ENCODE results near the gene SPOCK2. TPM values are rescaled to one million over a fixed set of nuclear protein-coding genes. Genes with fewer than 3 reads are reported as not detected.
A peak's percentile ranks its signal among the peaks of the same experiment; 100 is the strongest.
"Not testable (repeated sequence)": the region's sequence is repeated elsewhere in the genome, so short reads cannot be mapped to it uniquely, and the experiment has no call there.

SPOCK2 gene
- total RNA-seq, 1 donor from 2014 or later: 6.6 TPM

DNA sequence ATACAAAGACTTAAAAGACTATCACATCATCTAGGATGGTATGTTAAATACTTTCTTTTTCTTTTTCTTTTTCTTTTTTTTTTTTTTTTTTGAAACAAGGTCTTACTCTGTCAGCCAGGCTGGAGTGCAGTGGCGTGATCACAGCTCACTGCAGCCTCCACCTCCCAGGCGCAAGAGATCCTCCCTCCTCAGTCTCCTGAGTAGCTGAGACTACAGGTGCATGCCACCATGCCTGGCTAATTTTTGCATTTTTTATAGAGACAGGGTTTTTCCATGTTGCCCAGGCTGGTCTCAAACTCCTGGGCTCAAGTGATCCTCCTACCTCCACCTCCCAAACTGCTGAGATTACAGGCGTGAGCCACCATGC, 19.6 kb upstream of the SPOCK2 start:
- DNase-seq: not testable (repeated sequence)

DNA sequence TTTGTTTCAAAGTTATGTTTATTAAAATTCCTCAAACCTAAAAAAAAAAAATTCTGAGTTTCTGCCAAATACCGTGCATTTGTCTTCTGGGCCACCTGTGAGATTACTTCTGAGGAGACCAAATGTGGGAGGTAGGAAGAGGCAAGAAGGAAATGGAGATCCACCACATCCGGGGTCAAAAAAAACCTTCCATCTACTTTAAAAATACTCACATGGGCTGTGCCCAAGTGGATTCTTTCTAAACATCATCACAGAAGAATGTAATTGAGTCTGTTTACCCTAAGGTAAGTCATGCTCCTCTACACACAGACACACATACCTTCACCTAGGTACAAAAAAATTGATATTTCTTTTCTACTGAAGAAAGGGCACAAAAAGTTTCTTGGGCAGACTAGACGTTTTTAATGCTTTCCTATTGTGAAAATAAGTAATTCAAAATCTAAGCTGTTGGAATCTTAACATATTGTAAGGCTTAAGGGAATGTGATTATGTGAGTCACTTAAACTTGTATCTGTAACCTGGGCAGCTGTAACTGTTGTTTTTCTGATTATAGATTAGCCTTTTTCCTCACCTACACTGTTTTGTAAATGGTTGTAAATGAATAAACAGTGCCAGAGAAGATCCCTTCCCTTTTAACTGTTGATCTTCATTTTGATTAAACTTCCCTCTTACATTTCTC, 19.1 kb upstream of the SPOCK2 start:
- no peak for DNase-seq

DNA sequence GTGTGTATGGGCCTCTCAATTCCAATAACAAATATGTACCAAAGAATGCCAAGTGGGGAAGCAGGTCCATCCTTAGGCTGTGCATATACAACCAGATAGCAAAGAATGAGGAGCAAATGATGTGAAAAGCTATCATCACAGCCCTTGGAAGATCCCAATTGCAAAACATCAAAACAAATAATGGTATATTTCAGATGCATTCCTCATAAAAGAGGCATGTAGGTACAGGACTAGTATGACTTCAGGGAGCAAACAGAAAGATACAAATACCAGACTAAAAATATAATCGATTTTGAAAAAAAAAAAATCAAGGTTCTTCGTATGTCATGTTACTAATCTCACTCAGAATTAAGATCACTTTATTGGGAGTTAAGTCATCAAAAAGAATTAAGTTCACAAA, 18.5 kb upstream of the SPOCK2 start:
- no peak for DNase-seq

DNA sequence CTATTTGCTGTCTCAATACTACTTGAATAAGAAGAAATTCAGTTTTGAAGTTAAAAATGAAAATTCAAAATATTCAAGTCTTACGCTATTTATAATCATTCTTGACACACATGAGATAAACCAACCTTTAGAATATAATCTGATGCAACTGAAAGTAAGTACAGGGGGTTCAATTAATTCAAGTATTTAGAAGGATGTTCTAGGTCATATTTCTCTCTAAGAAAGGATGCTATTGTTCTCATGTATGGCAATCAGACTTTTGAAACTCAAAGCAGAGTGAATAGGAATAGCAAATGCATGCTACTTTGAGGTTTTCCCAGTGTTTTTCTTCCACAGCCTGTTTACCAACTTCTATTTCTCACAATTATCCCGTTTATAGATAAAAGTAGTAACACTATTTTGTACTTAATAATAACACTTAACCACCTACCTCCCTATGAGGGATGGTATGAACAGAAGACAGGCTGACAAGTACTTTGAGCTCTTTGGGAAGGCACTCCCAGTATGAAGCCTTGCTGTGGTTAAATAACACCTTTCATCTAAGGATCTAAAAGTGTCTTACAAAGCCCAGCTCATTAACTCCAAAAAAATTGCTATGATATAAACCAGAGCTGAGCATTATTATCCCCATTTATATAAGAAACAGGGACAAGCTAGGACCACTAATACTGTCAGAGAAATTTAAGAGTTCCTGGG, 18.0 kb upstream of the SPOCK2 start:
- no peak for DNase-seq

DNA sequence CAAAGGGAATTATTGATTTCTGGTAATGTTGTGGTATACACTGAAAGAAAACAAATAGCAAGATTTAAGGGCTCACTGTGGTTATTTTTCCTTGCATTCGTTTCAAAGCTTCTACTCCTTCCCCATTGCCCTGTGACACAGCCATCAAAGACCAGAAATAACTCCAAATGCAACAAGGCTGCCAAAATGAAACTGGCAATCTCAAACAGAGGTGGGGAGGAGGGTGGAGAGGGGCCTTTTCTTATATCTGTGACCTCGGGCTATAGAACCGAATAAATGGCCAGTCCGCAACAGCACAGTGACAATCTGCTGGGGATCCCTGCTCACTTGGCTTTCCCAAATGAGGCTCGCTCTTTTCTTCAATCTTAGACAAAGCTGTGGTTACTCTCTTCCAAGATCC, 17.4 kb upstream of the SPOCK2 start:
- DNase-seq: no peak

DNA sequence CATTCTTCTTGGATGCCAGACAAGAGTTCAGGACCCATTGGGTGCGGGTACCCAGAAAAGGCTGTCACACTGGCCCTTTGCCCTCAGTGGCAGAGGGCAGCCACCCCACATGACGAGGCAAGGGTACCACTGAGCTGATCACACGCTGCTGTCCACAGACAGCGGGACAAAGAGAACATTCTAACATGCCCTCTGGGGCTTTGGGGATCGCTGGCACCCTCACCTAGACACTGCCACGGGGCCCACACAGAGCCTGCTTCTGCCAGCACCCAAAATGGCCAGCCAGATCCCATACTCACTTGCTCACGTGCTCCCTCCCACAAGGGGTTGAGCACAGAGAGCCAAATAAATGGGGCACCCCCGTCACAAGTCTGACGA, 16.7 kb upstream of the SPOCK2 start:
- DNase-seq: no peak

DNA sequence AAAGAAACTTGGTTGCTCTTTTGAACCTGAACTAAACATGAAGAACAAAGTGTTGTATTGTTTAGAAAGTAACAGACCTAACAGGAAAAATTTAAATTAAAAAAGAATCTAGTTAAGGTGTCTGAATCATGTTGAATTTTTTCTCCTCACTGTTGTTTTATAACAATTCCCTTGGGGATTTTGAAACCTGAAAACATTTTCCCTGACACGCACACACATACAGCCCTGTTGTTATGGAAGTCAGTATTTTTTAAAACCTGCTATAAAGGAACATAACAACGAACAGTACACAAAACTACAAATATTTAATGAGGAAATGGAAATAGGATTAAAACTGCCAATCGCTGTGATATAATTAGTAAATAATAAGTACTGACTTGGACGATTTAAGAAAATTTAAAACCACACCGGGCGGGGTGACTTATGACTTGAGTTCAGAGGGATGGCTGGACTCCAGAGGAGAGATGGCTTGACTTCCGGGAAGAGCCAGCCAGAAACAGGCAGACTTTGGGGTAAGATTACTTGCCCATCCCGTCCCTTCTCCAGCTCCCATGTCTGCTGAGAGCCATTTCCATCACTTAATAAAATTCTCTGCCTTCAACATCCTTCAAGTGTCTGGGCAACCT, 16.2 kb upstream of the SPOCK2 start:
- DNase-seq: no peak

DNA sequence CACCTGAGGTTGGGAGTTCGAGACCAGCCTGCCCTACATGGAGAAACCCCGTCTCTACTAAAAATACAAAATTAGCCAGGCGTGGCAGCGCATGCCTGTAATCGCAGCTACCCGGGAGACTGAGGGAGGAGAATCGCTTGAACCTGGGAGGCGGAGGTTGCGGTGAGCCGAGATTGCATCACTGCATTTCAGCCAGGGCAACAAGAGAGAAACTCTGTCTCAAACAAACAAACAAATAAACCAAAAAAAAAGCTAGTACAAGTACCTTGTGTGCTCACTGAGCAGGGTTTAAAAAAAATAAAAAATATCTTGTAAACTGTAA, 11.2 kb upstream of the SPOCK2 start:
- DNase-seq: no peak

DNA sequence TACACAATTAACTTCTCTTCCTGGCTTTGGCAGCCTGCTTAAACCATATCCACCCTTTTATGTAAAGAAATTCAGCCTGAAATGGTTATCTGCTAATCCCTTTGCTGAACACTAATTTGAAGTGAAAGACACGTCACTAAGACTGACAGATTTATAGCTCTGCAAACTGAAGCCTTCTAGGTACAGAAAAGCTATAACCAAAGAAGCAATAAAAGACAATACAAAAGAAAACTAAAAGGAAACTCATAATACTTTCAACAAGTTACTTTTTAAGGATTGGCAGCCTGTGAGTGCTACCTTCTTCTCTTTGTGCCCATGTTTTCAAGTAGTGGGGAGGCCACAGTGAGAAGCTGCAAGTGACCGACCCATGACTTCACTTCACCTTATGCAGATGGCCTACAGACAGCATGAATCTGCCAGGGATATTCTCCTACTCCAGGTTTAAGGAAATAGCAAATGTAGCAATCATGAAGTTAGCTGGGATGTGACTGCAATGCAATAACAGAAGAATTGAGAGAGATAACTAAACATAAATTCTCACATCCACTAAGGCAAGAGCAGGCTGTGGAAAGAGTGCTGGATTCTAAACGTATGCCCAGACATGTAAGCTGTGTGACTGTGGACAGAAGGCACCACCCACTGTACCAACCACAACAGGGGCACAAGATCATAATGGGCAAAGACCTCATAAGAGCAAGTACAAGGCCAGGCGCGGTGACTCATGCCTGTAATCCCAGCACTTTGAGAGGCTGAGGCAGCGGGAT, 10.7 kb upstream of the SPOCK2 start:
- DNase-seq: no peak

DNA sequence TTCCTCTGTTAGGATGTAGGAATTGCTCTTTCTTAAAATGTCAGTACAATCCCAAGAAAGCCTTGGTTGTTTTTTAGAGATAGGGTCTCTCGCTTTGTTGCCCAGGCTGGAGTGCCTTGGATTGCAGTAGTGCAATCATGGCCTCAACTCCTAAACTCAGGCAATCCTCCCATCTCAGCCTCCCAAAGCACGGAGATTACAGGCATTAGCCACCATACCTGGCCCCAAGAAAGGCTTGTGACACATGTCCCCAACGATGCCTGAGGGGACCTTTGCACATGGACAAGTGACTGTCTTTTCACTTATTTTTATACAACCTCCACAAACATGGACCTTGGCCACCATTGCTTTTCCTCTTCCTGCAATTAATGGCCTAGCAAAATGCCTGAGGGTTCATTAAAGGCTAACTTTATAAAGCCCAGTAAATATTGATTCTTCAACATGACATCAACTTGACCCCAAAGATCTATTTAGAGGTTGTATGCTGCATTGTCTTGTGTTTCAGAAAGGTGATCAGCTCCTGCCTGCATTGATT, 10.0 kb upstream of the SPOCK2 start:
- DNase-seq: no peak

DNA sequence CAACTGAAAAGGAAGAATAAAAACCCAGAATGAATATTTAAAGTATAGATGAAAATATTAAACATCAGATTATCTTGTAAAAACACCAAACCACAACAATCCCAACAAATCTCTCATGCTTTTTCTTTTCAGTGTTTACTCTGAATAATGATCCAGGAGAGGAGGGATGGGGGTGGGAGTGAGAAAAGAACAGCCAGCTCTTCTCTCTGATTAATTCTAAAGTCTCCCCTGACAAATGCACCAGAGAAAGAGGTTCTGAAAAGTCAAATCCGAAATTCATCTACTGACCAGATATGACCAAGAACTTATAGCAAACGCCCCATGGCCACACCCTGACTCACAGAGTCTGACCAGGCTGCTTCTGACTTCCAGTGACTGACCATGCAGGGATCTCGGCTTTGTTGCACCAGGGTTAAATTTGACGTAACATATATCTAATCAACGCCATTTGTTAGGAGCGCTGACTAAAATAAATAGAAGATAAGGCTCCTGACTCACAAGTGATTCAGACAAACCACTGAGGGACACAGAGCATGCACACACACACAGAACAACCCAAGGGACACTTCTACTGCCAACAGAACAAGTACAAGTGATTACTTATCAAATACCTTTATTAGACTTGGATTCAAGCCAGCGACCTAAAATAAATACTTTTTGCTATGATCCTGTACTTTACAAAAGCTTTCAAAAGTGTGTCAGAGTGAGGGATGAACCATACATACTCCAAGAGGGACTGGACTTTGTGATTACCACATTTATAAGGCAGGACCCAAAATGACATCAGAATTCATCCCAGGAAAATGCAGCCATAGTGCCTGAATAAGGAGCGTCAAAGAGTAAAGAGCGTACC, 9.3 kb upstream of the SPOCK2 start:
- DNase-seq: peak; percentile 57

DNA sequence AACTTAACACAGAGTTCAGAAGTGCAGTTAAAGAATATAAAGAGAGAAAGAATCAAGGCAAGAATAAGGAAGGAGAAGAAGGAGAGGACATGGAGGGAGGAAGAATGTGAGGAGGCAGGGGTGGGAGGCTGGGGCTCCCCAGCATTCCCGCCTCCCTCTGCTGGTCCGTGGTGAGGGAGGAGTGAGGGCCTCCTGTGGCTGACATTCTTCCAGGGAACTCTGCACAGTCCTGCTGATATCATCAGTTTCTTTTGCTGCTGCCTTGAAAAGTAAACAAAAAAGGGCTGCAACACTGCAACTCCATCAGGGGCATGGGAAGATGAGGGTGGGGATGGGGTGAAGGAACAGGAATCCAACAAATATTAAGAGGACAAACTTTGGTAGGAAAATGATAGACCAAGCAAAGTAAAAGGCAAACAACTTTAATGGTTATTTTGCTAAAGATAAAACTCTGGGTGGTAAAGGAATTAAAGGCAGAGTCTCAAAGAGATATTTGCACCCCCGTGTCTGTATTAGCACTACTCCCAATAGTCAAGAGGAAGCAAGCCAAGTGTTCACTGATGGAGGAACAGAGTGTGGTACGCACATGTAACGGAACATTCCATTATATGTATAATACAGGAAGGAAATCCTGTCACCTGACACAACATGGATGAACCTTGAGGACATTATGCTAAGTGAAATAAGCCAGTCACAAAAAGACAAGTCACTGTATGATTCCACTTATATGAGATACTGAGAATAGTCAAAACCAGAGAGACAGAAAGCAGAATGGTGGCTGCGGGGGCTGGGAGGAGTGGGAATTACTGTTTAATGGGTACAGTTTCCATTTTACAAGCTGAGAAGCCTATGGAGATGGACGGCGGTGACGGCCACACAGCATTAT, 8.0 kb upstream of the SPOCK2 start:
- DNase-seq: no peak

DNA sequence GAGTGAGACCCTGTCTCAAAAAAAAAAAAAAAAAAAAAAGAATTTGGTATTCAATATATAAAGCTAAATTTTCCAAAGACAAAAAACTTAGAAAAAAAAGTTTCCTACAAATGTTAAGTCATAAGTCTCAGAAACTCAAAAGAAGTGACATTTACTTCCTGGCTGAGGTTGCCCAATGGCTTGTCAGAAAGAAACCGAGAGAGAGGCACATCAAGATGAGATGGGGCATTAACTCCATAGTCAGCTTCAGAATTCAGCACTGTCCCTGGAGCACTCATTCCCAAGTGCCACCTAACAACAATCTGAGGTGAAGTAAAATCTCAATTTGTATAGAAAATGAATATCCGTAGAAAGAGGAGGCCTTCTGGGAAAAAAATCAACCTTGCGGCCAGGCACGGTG, 6.8 kb upstream of the SPOCK2 start:
- DNase-seq: no peak

DNA sequence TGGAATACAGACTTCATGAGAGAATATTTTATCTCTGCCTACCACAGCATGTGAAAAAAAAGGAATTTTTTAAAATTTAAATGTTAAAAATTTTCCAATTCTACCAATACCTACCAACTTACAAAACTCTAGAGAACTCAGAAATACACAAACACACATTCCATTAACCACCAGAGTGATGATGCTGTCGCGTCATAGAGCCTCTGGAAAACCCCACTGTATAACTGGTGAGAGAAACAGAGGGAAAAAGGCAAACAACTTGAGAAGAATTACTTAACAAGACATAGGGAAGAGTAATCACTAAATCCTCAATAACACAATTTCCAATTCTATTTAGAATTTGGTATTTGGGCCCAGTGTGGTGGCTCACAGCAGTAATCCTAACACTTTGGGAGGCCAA, 6.2 kb upstream of the SPOCK2 start:
- DNase-seq: no peak

DNA sequence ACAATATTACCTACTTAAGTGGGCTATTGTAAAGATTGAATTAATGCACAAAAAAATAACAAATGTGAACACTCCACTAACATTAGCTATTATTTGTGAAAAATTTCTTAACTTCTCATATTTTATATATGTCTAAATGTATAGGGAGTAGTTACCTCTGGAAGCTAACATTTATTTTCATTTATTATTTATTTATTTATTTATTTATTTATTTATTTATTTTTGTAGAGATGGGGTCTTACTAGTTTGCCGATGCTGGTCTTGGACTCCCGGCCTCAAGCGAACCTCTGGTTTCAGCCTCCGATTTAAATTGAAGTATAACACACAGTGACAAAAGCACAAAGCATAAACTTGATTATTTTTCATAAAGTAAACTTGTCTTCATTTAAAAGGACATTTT, 5.1 kb upstream of the SPOCK2 start:
- no peak for DNase-seq

DNA sequence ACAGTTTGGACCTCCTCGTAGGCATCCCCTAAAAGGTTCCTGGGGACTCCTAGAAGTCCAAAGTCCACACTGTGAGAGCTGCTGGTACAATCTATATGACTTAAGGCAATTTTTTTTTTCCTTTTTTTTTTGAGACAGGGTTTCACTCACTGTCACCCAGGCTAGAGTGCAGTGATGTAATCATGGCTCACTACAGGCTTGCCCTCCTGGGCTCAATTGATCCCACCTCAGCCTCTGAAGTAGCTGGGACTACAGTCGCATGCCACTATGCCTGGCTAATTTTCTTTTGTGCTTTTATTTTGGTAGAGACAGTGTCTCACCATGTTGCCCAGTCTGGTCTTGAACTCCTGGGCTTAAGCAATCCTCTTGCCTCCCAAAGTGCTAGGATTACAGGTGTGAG, 4.6 kb upstream of the SPOCK2 start:
- DNase-seq: no peak

DNA sequence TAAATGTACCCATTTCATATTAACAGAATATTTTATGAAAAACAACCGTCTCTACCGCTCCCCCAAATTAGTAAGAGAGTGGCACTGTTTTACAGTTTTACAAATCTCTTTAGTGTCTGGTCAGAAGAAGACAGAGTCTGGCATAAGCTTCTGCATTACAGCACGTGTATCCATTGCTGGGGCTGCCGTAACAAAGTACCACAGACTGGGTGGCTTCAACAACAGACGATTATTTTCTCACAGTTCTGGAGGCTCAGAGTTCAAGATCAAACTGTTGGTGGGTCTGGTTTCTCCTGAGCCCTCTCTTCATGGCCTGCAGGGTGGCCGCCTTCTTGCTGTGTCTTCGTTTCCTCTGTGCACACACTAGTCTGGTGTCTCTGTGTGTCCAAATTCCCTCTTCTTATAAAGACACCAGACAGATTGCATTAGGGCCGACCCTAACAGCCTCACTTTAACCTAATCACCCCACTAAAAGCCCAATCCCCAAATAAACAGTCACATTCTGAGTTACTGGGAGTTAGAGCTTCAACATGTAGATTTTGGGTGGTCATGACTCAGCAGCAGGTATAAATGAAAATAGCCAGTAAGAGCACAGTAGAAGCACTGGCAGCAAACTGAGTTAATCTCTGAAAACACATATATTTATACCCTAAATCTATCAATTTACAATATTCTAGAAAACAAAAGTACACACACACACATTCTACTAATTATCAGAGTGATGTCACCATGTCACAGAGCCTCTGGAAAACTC, 4.0 kb upstream of the SPOCK2 start:
- DNase-seq: no peak

DNA sequence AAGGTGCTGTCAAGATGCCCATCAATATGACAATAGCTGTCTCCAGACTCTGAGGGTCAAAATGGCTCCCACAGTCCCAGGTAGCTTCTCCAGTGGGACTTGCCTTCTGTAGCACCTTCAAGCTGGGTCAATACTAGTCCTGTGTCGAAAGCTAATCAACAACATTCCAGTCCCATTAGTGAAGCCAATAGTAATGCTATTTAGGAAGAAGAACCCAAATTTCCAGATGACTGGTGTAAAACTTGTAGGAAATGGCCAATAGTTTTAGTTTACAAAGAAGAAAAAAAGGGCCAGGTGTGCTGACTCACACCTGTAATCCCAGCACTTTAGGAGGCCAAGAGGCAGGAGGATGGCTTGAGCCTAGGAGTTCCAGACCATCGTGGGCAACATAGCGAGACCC, 2.0 kb upstream of the SPOCK2 start:
- DNase-seq: no peak

DNA sequence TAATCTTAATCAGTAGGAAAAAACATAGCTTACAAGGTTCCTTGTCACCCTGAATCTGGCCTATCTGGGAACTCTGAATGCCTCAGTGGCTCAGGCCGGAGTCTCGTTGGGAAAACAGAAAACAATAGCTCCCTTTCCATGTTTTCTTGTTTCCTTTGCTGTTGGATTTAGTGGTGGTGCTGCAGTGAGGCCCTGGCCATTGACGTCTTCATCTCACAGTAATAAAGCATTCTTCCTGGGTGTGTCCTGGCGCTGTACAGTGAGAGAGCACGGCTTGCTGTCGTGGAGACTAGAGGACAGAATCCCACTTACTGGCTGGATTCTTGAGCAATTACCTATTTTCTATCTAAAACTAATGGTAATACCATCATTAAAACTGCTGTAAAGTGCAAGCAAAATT, 1.3 kb upstream of the SPOCK2 start:
- peak; percentile 29 for DNase-seq

DNA sequence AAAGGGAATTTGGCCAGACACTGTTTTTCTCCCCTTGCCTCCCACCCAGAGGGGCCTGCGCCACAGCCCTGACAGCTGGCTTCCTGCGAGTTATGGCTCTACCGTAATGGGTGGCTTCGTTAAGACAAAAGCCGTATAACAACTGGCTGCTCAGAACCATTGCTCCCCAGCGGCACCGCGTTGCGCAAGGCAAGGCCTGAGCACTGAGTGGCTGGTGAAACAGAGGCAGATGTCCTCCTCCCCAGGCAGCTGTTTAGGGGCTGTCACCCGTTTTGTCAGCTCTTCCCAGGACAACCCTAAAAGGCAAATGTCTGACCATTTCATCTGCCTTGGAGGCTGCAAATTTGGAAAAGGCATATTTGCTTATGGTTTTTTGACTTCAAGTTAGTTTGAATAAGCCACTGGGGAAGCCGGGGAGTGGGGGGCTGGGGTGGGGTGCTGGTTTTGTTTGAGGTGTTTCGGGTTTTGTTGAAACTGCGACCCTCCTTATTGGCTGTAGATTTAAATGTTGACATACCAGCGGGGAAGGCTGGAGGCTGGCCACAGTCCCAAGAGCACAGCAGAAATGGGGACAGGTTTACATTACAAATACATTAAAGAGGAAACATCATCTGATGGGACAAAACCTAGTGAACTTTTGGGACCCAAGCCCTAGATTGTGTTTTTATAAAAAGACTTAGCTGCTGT, 681 bp upstream of the SPOCK2 start:
- DNase-seq: no peak
